Measurements from ENCODE around the gene TBC1D20.
A peak's percentile ranks its signal among the peaks of the same experiment; 100 is the strongest.

Gene TBC1D20

GRCh38 chr20:420166-420620 lies 42.1 kb downstream of the TBC1D20 start:
- DNase-seq (ENCODE audit: low read depth): no peak

GRCh38 chr20:419556-420165 lies 42.7 kb downstream of the TBC1D20 start:
- DNase-seq (ENCODE audit: low read depth): no peak

DNA sequence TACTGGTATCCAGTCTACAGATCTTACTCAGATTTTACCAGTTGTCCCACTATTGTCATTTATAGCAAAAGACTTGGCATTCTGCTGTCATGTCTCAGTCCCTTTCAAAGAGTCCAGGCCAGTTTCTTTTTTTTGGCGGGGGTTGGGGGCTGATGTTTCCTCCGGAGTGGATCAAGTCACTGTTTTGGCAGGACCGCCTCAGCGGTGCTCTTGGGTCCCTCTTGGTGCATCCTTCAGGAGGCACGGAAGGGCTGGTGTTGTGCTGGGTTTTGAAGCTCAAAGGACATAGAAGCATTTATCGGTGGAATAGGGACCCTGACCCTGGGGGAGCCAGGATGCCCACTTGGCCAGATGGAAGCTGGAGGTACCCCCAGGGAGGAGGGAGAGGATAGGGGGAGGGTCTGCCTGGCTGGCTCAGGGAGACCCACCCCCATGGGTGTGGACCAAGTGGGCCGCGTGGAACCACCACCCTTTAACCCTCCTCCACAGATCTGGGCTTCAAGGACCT lies 43.4 kb downstream of the TBC1D20 start:
- no peak for DNase-seq (ENCODE audit: low read depth)

DNA sequence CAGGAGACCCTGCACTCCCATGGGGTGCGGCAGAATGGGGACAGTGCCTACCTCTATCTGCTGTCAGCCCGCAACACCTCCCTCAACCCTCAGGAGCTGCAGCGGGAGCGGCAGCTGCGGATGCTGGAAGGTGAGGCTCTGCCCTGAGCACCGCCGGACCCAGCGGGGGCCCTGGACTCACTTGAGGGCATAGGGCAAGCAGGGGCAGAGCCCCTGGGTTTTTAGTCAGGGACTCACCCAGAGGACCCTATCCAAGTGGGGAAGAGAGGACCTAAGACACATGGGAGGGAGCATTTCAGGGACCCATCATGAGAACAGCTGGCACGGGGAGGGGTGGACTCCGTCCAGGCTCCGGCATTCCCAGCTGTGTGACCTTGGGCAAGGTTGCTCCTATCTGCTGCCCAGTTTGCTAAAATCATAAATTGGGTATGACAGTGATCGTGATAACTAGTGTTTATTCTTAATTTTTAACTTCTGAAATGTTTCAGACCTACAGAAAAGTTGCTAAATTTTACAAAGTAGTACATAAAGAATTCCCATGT lies 44.5 kb downstream of the TBC1D20 start:
- DNase-seq (ENCODE audit: low read depth): no peak

DNA sequence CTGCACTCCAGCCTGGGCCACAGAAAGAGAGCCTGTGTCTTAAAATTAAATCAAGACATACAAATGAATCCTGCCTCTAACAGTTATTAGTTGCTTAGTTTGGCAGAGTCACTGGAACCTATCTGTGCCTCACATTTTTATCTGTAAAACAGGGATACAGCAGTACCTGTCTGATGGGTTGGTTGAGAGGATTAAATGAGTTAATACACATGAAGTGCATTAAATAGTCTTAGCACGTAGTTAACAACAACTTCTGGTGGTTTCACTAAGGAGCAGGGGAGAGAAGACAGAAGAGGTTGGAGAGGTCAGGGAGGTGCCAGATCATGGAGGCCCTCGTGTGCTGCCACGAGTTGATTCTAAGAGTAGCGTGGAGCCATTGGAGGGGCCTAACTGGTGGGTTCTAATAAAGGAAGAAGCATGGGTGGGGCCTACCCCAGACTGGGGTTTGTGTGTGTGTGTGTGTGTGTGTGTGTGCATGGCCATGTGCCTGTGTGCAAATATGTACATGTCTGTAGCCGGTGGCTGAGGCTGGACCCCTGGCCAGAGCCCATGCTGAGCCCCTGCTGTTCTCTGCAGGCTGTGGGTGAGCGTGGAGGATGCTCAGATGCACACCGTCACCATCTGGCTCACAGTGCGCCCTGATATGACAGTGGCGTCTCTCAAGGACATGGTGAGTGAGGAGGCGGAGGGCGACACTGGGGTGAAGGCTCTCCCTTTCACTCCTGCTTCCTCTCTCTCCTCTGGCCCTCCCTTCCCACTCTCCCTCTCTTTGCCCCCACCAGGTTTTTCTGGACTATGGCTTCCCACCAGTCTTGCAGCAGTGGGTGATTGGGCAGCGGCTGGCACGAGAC lies 45.2 kb downstream of the TBC1D20 start:
- no peak for DNase-seq (ENCODE audit: low read depth)

DNA sequence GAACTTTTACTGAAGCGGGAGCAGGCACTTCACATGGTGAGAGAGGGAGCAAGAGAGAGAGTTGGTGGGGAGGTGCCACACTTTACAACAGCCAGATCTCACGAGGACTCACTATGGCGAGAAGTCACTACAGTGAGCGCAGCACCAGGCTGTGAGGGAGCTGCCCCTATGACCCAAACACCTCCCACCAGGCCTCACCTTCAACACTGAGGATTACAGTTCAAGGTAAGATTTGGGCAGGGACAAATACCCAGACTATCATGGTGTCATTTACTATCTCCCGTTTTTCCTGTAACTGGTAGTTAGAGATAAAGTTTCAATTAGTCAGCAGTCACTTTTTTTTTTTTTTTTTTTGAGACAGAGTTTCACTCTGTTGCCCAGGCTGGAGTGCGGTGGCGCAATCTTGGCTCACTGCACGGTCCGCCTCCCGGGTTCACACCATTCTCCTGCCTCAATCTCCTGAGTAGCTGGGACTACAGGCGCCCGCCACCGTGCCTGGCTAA lies 46.5 kb downstream of the TBC1D20 start:
- no peak for DNase-seq (ENCODE audit: low read depth)

GRCh38 chr20:414161-414560 lies 48.2 kb downstream of the TBC1D20 start:
- DNase-seq (ENCODE audit: low read depth): no peak

DNA sequence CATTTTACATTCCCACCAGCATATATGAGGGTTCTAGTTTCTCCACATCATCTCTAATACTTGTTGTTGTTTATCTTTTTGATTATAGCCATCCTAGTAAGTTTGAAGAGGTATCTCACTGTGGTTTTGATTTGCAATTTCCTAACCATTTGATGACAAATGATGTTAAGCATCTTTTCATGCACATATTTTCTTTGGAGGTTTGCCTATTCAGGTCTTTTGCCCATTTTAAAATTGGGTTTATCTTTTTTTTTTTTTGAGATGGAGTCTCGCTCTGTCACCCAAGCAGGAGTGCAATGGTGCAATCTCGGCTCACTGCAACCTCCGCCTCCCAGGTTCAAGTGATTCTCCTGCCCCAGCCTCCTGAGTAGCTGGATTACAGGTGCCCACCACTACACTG lies 50.3 kb downstream of the TBC1D20 start:
- no peak for DNase-seq (ENCODE audit: low read depth)

GRCh38 chr20:409697-410559 lies 52.4 kb downstream of the TBC1D20 start:
- DNase-seq (ENCODE audit: low read depth): no peak

- DNase-seq (ENCODE audit: low read depth): no peak
These were observed 53.3 kb downstream of the TBC1D20 start for GRCh38 chr20:408843-409696.

DNA sequence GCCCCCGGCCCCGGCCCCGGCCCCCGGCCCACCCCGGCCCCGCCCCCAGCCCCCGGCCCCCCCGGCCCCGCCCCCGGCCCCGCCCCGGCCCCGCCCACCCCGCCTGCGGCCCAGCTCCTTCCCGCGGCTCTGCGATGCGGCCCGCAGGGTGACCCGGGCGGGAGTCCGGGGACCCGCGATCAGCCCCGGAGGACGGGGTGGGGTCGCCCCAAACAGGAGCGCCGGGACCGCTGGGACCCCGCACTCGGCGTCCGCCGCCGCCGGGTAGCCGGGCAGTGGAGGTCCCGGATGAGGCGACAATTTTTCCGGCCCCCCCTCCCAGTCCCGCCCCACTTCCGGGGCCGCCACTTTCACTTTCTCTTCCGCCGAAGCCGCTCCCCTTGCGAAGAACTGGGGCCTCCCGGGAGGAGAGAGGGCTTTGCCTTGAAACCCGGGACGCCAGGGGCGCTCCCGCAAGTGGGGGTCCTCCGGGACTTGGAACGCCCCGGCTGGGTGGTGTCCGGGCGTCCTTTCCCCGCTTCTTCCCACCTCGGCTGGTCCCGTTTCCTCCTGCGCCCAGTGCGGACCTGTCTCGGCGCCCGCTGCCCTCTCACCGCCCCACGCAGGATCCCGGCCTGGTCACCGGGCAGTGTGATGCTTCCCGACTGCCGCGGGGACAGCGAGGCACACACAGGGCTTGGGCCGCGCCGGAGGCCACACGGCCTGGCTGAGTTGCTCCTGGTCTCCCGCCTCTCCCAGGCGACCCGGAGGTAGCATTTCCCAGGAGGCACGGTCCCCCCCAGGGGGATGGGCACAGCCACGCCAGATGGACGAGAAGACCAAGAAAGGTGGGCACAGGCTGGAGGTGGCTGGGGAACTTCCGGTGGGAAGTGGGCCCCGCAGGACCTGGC lies 54.1 kb downstream of the TBC1D20 start, which contains the start of gene RBCK1:
Gene RBCK1, plus strand, starts transcription at position 347 of the 890 bp plus-strand sequence. Its CDS starts 459 bp downstream, at position 806.
- peak; percentile 84 for DNase-seq (ENCODE audit: low read depth)

DNA sequence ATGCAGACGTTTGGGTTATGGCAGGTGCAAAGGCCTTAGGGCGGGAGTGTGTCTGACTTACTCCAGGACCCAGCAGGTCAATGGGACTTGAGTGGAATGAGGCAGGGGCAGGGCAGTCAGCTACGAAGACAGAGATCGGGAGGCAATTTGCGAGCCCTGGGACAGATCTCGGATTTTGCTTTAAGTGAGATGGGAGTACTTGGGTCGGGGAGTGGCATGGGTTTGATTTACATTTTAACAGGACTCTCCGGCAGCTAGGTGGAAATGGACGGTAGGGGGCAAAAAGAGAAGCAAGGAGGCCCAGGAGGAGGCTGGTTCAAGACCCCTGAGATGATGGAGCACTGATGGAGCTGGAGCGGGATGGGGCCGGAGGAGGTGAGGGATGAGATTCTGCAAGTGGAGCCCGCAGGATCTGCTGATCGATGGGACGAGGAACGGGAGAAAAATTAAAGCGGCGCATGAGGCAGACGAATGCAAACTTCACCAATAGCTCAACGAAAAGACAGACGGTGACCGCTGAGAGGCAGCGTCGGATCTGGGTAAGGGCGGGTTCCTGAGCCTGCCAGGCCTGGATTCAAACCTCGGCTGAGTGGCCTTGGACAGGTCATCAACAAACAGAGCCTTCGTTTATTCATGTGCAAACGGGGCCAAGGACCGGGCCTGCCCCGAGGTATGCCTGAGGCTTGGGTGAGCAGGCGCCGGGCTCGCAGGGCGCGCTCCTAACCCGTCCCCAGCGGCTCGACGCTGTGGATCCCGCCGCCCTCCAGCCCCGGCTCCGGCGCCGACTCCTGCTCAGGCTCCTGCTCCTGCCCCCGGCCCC lies 55.0 kb downstream of the TBC1D20 start:
- peak; percentile 57 for DNase-seq (ENCODE audit: low read depth)

DNA sequence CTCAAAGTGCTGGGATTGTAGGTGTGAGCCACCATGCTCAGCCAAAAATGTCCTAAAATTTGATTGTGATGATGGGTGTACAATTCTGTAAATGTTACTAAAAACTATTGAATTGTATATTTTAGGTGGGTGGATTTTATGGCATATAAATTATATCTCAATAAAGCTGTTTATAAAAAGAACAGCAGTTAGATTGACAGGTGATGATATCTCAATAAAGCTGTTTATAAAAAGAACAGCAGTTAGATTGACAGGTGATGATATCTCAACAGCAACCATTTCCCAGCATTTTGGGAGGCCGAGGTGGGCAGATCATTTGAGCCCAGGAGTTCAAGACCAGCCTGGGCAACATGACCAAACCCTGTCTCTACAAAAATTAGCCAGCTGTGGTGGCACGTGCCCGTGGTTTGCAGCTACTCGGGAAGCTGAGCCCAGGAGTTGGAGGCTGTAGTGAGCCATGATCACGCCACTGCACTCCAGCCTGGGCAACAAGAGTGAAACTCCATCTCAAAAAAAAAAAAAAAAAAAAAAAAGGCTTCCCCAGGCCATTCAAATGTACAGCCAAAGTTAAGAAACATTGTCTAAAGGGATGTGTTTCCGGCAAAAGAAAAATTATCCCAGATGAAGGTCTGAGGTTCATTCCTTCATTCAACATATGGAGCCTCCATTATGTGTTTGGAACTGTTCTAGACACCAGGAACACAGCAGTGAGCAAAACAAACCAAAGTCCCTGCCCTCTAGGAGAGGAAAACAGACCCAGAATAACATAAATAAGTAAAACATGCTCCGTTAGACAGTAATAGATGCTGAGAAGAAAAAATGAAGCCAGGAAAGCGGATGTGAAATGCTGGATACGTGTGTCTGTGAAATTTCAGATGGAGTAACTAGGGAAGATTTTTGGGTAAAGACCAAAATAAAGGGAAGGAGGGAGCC lies 55.9 kb downstream of the TBC1D20 start:
- no peak for DNase-seq (ENCODE audit: low read depth)

DNA sequence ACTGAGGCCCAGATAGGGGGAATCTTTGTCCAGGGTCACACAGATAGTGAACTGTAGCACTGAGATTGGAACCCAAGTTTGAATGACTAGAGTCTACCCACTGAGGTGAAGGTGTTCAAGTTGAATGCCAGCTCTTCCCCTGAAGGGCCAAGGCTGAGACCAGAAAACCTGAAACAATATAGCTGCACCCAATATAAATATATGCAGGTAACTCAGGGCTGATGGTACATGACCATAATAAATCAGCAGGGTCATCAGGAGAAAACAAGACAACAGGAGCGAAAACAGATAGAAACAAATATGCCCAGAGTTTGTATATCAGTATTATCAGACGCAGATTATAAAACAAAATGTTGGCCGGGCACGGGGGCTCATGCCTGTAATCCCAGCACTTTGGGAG lies 58.2 kb downstream of the TBC1D20 start:
- no peak for DNase-seq (ENCODE audit: low read depth)

DNA sequence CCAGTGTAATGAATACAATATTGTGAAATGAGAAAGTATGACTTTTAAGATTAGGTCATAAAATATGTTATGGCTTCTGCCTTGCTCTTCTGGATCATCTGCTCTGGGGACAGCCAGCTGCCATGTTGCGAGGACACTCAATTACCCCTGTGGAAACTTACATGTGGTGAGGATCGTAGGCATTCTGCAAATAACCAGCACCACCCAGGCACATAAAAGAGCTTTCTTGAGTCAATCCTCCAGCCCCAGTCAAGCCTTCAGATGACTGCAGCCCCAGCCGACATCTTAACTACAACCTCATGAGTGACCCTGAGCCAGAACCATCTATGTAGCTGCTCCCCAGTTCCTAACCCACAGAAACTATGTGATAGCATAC lies 58.8 kb downstream of the TBC1D20 start:
- no peak for DNase-seq (ENCODE audit: low read depth)

DNA sequence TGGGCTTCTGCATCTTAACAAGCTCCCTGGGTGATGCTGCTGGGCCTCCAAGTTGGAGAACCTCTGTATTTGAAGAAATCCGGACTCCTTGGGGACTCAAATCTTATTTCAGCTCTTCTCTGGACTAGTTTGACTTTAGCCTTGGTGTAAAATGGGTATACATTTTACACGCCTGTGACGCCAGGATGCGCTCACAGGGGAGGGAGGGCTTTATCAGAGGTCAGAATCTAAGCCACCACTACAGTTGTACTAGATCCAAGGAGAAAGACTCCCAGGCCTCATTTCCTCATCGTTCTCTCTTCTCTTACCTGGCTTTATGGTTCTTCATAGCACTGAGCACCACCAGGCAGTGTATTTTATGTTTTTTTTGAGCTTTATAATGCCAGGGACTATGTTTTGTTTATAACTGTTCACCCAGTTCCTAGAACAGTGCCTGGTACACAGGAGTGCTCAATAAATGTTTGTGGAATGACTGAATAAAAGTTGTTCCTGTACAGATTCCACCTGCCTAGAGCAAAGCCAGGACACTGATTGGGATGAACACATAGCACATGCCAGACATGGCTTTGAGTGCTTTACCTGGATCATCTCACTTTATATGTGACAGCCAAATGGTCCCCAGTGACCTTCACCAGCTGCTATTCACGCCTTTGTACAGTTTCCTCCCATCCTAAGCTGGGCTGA lies 59.3 kb downstream of the TBC1D20 start:
- no peak for DNase-seq (ENCODE audit: low read depth)

DNA sequence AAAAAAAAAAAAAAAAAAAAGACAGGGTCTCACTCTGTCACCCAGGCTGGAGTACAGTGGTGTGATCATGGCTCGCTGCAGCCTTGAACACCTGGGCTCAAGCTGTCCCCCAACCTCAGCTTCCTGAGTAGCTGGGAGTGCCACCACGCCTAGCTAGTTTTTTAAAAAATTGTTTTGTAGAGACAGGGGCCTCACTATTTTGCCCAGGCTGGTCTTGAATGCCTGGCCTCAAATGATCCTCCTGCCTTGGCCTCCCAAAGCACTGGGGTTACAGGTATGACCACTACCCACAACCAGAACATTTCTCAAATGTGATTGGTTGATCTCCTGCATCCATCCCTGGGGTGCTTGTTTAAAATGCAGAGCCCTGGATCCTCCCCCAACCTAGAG lies 59.8 kb downstream of the TBC1D20 start:
- no peak for DNase-seq (ENCODE audit: low read depth)

Measured in T follicular helper cell (primary cell).